SJCRH30 (cell line): ENCODE measurements around the gene HOXB6. TPM values are rescaled to one million over a fixed set of nuclear protein-coding genes. Genes with fewer than 3 reads are reported as not detected.
A peak's percentile ranks its signal among the peaks of the same experiment; 100 is the strongest.

ENCODE experiments used
- DNase-seq, 2 experiments: peaks; one replicate each; pipeline ENCODE4 v3.0.0-alpha.2; 2015 to 2020
- H3K27ac ChIP-seq: fragments of 250-450 bp; sonication (Bioruptor Pico); 2 replicates; pipeline ENCODE4 v1.5.1; 2020; ENCODE audit warnings: mild to moderate bottlenecking, moderate library complexity
- H3K27me3 ChIP-seq: fragments of 250-450 bp; sonication (Bioruptor Pico); 2 replicates; pipeline ENCODE4 v1.5.1; 2020; ENCODE audit warnings: mild to moderate bottlenecking, moderate library complexity
- H3K36me3 ChIP-seq: fragments of 250-450 bp; sonication (Bioruptor Pico); 2 replicates; pipeline ENCODE4 v1.5.1; 2020; ENCODE audit warnings: mild to moderate bottlenecking, moderate library complexity
- H3K4me1 ChIP-seq: fragments of 250-450 bp; sonication (Bioruptor Pico); 2 replicates; pipeline ENCODE4 v1.5.1; 2020; ENCODE audit warnings: mild to moderate bottlenecking, moderate library complexity
- H3K4me3 ChIP-seq: fragments of 250-450 bp; sonication (Bioruptor Pico); 2 replicates; pipeline ENCODE4 v1.5.1; 2020; ENCODE audit warnings: mild to moderate bottlenecking, moderate library complexity
- H3K9me3 ChIP-seq: fragments of 250-450 bp; sonication (Bioruptor Pico); replicated peaks from 2 replicates; pipeline ENCODE4 v1.5.1; 2020; ENCODE audit warnings: mild to moderate bottlenecking, moderate library complexity
- total RNA-seq: library from RNA; depleted of rRNA; stranded (reverse); fragments of >200 nt; shearing (Covaris generic); gene quantifications from 2 replicates; pipeline ENCODE4 v1.2.3, GENCODE V29; 2014

The HOXB6 gene
- total RNA-seq, 1 experiment from 2014 or later, result 7.5 TPM

- no peak overlapping the region for H3K27ac ChIP-seq
- H3K4me3 ChIP-seq, result no peak overlapping the region
- no peaks in the 10 kb centered on the region for H3K36me3 ChIP-seq
- no peaks in the 10 kb centered on the region for H3K9me3 ChIP-seq
- DNase-seq, result no peak
- no peaks in the 10 kb centered on the region for H3K27me3 ChIP-seq
- peaks cover 10% of the 10 kb centered on the region for H3K4me1 ChIP-seq
Observed at GRCh38 chr17:48559840-48560817, 44.7 kb downstream of the HOXB6 start.

GRCh38 chr17:48559122-48559839 is 45.5 kb downstream of the HOXB6 start:
- Histone ChIP-seq H3K4me1 (peaks cover 16% of the 10 kb centered on the region), H3K27ac (no peak overlapping the region), H3K36me3 (no peaks in the 10 kb centered on the region), H3K4me3 (no peak overlapping the region), H3K27me3 (no peaks in the 10 kb centered on the region), H3K9me3 (no peaks in the 10 kb centered on the region)
- no peak for DNase-seq

GRCh38 chr17:48558831-48559121 is 46.0 kb downstream of the HOXB6 start:
- no peak overlapping the region for H3K27ac ChIP-seq
- no peak for DNase-seq
- H3K9me3 ChIP-seq, result no peaks in the 10 kb centered on the region
- no peaks in the 10 kb centered on the region for H3K36me3 ChIP-seq
- no peaks in the 10 kb centered on the region for H3K27me3 ChIP-seq
- H3K4me3 ChIP-seq, result no peak overlapping the region
- H3K4me1 ChIP-seq, result peaks cover 16% of the 10 kb centered on the region

- no peak overlapping the region for H3K4me3 ChIP-seq
- no peaks in the 10 kb centered on the region for H3K27me3 ChIP-seq
- H3K27ac ChIP-seq, result no peak overlapping the region
- peaks cover 16% of the 10 kb centered on the region for H3K4me1 ChIP-seq
- no peaks in the 10 kb centered on the region for H3K36me3 ChIP-seq
- no peak for DNase-seq
- no peaks in the 10 kb centered on the region for H3K9me3 ChIP-seq
Observed at GRCh38 chr17:48558057-48558830, 46.5 kb downstream of the HOXB6 start.

- Histone ChIP-seq H3K4me1 (peaks cover 16% of the 10 kb centered on the region), H3K4me3 (no peak overlapping the region), H3K9me3 (no peaks in the 10 kb centered on the region), H3K27me3 (no peaks in the 10 kb centered on the region), H3K36me3 (peaks cover 5% of the 10 kb centered on the region; the same call in 1 of the 2 replicates), H3K27ac (no peak overlapping the region)
- DNase-seq, result no peak
Observed at GRCh38 chr17:48556576-48557401, 48.0 kb downstream of the HOXB6 start.

- Histone ChIP-seq H3K36me3 (peaks cover 10% of the 10 kb centered on the region; the same call in 1 of the 2 replicates), H3K9me3 (no peaks in the 10 kb centered on the region), H3K4me3 (peak overlapping the region; percentile 62), H3K4me1 (peaks cover 16% of the 10 kb centered on the region), H3K27ac (no peak overlapping the region), H3K27me3 (no peaks in the 10 kb centered on the region)
- DNase-seq, result no peak
Observed at GRCh38 chr17:48556229-48556575, 48.6 kb downstream of the HOXB6 start.

- DNase-seq, result peak; percentile 59 to 70
- H3K9me3 ChIP-seq, result no peaks in the 10 kb centered on the region
- peak overlapping the region; percentile 62 for H3K4me3 ChIP-seq
- no peaks in the 10 kb centered on the region for H3K27me3 ChIP-seq
- peaks cover 16% of the 10 kb centered on the region for H3K4me1 ChIP-seq
- peaks cover 10% of the 10 kb centered on the region; the same call in 1 of the 2 replicates for H3K36me3 ChIP-seq
- H3K27ac ChIP-seq, result peak overlapping the region; percentile 52
Observed at GRCh38 chr17:48555258-48556228, 49.2 kb downstream of the HOXB6 start.

GRCh38 chr17:48554412-48555257 is 50.2 kb downstream of the HOXB6 start:
- Histone ChIP-seq H3K27ac (peak overlapping the region; percentile 52), H3K9me3 (no peaks in the 10 kb centered on the region), H3K4me3 (peak overlapping the region; percentile 62), H3K36me3 (peaks cover 10% of the 10 kb centered on the region; the same call in 1 of the 2 replicates), H3K4me1 (peaks cover 16% of the 10 kb centered on the region), H3K27me3 (no peaks in the 10 kb centered on the region)
- DNase-seq, result no peak

- Histone ChIP-seq H3K4me1 (peaks cover 16% of the 10 kb centered on the region), H3K9me3 (no peaks in the 10 kb centered on the region), H3K27me3 (no peaks in the 10 kb centered on the region), H3K27ac (no peak overlapping the region), H3K4me3 (no peak overlapping the region), H3K36me3 (peaks cover 10% of the 10 kb centered on the region; the same call in 1 of the 2 replicates)
- DNase-seq, result no peak
Observed at GRCh38 chr17:48553826-48554225, 51.0 kb downstream of the HOXB6 start.

- peaks cover 10% of the 10 kb centered on the region; the same call in 1 of the 2 replicates for H3K36me3 ChIP-seq
- H3K9me3 ChIP-seq, result no peaks in the 10 kb centered on the region
- H3K27ac ChIP-seq, result no peak overlapping the region
- peaks cover 16% of the 10 kb centered on the region for H3K4me1 ChIP-seq
- DNase-seq, result no peak
- no peaks in the 10 kb centered on the region for H3K27me3 ChIP-seq
- H3K4me3 ChIP-seq, result no peak overlapping the region
Observed at GRCh38 chr17:48553190-48553547, 51.6 kb downstream of the HOXB6 start.

- H3K4me3 ChIP-seq, result no peak overlapping the region
- peaks cover 16% of the 10 kb centered on the region for H3K4me1 ChIP-seq
- peaks cover 10% of the 10 kb centered on the region; the same call in 1 of the 2 replicates for H3K36me3 ChIP-seq
- no peaks in the 10 kb centered on the region for H3K9me3 ChIP-seq
- H3K27ac ChIP-seq, result no peak overlapping the region
- no peak for DNase-seq
- no peaks in the 10 kb centered on the region for H3K27me3 ChIP-seq
Observed at GRCh38 chr17:48552466-48553189, 52.2 kb downstream of the HOXB6 start.
